Activated naive CD4-positive, alpha-beta T cell treated with Interleukin-2 at 50 U/mL for 16 hours (primary cell): Measurements from ENCODE around the gene KIRREL1.

ENCODE experiments used
- DNase-seq: peaks from one replicate; pipeline ENCODE4 v3.0.0-alpha.2; 2020

Gene KIRREL1

GRCh38 chr1:158007667-158008386 is 14.4 kb downstream of the KIRREL1 start:
- no peak for DNase-seq

DNA sequence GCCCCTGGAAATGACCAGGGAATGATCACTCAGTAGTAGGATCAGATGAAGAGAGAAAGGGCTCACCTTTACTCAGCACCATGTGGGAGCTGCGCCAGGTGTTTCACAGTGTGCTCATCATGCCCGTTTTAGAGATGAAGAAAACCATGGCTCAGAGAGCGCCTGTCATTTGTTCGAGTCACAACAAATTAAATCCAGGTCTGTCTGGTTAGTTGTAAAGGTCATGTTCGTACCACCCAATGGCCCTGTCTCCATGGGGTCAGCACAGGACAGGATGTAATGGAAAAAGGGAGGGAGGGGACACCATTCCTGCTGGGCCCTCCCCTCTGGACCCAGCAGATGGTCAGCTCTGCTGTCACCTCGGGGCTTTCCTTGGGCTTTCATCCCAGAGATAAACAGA is 15.2 kb downstream of the KIRREL1 start:
- no peak for DNase-seq

GRCh38 chr1:158011714-158012113 is 18.3 kb downstream of the KIRREL1 start:
- no peak for DNase-seq

- no peak for DNase-seq
Observed at GRCh38 chr1:158013840-158014730, 20.6 kb downstream of the KIRREL1 start.

- no peak for DNase-seq
Observed at GRCh38 chr1:158014731-158015320, 21.4 kb downstream of the KIRREL1 start.

- DNase-seq = no peak
Observed at GRCh38 chr1:158016651-158017335, 23.3 kb downstream of the KIRREL1 start.

DNA sequence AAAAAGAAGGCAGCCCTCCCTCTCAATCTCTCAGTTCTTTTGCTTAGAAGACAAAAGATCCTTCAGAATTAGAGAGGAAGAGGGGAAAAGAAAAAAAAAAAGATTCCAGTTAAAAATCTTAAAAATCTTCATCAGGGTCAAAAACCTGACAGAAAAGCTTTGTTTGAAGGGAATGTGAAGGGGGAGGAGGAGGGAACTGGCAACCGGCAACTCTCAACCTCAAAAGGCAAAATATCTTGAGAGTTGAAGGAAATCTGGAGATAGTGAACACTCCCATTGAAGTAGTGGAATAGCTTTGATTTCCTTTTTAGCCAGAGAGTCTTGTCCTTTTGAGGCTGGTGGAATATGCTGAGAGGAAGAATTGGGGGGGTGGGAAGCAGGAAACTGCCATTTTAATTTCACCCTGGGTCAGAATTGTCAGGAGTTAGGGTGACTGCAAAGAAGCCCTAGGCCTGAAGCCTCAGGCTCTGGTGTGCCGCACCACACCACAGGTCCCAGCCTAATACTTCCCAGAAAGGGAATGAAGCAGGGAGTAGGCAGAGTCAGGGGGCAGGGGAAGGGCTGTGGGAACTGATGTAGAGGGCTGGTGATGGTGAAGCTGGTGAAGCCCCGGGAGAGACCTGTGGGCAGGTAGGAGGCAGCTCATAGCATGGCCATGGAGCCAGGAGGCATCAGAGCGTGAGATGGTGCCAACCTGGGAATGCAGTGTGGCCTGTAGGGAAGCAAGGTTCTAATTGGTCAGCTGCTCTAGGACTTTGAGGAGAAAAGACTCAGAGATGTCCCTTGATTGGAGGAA is 24.6 kb downstream of the KIRREL1 start:
- no peak for DNase-seq

- no peak for DNase-seq
Observed at GRCh38 chr1:158019171-158019868, 25.9 kb downstream of the KIRREL1 start.

GRCh38 chr1:158020259-158020885 is 26.9 kb downstream of the KIRREL1 start:
- DNase-seq = no peak

DNA sequence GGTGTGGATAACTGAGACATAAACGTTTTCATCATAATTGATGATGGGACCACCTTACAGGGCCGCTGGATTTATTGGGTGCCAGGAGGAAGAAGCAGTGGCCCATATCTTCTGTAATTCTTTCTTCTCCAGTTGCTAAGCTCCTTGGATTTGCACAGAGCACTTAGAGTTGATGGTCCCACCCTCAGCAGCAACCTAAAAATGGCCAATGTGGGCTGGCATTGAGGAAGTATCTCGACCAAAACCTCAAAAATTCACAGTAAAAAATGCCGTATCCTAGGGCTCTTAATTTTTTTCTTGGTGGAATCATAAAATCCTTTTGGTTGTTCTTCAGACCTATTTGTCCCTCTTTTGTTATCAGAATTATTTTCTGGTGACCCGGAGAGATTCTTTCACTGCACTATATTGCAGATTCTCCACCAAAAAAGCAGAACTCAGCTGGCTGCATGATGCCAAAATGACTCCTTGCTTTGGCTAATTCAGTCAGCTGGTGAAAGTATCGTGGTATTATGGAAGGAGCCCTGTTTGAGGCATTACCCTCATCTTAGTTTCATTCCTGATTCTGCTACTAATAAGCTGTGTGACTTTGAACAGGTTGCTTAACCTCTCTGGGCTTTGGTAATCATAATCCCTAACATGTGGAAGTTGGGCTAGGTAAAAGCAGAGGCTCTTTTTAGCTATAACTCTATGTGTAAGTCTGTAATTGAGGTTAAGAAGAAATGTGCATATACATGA is 27.6 kb downstream of the KIRREL1 start:
- DNase-seq = no peak

- DNase-seq = no peak
Observed at GRCh38 chr1:158021721-158022120, 28.3 kb downstream of the KIRREL1 start.

DNA sequence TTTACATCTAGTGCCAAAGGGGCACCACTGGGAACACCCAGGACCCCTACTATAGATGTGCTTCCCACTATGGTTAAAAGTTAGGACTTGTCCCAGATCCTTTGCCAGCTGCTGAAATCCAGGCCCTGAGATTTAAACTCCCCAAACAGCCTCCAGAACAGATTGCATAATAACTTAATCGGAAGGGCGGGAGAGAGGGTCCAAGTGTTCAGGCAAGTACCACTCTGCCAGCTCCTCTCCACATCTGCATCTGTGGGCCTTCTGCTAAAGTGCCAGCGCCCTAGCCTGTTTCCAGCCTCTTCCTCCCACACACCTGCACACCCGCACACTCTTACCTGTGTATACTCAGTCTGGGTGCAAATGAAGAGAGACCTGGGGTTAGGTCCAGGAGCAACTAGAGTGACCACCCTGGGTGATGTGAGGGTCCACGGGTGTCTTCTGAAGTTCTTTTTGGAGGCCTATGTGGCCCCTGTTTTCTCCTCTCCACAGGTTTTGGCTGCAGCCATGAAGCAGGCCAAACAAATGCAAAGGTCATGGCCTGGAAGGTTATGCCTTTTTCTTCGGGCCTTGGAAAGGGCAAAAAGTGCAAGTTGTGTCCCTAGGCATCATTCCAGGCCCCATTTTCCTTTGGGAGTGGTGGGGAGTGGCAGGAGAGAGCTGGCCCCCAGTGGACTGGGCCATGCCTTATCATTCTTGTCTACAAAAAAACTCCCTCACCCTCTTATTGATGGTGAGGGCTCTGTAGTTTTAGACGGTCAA is 29.3 kb downstream of the KIRREL1 start:
- DNase-seq = no peak

GRCh38 chr1:158024737-158025136 is 31.3 kb downstream of the KIRREL1 start:
- DNase-seq = no peak

DNA sequence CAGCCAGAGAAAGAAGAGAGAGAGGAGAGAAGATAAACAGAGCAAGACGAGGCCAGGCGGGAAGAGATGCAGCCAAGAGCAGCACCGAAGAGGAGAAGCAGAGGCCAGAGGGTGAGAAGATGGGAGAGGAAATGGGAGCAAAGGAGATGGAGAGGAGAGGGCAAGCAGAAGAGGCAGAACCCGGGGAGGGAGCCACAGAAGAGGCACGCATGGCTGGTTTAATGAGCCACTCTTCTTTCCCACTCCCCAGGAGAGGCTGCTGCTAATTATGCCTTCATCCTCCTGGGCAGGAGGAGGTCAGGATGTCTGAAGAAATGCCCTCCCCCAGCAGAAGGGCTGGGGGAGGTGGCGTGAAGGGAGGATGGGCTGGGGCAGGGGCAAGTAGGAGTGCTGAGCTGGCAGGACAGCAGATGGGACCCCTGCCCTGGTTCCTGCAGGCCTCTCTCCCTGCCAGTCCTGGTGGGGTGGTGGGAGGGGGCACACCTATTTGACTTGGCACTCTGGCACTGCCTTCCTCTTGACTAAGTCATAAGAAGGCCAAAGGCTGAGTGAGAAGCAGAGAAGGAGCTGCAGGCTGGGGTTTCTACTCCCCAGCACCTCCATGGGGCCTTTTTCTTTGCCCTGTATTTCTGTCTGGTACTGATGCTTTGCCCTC is 32.3 kb downstream of the KIRREL1 start:
- DNase-seq = no peak

- no peak for DNase-seq
Observed at GRCh38 chr1:158026651-158027050, 33.2 kb downstream of the KIRREL1 start.

DNA sequence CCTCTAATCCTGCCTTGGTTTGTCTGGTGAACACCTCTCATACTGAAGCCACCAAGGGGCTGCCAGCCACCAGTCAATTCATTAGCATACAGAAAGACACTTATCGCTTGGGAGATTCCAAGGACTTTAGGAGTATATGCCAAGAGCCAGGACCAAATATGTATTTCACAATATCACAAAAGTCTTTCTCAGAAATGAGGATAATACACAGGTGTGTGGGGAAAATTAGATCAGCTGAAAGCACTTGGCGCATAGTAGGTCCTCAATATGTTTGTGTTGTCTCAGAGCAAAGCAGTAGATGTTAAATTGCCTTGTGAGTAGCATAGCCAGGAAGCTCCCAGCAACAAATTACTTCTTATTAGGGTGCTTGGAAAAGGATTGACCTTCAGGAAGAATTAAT is 34.1 kb downstream of the KIRREL1 start:
- no peak for DNase-seq

DNA sequence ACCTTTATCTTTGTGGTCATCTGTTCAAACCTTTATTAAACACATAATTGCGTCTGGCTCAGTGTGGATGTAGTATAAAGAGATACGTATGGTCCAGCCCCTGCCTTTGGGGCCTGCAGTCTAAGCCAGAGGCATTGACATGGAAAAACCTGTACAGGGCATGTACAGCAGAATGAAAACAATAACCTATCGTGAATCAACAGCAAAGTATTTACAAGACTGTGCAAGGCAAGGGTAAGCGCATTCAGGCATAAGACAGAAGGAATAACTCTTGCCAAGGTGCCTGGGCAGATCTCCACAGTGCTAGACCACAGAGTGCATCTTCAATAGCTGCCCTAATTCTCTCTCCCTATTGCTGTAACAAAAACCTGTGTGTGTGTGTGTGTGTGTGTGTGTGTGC is 35.5 kb downstream of the KIRREL1 start:
- no peak for DNase-seq

GRCh38 chr1:158035014-158035413 is 41.6 kb downstream of the KIRREL1 start:
- no peak for DNase-seq

GRCh38 chr1:158035976-158036583 is 42.6 kb downstream of the KIRREL1 start:
- DNase-seq = no peak
